ENCODE data around the gene PDGFA. TPM values are rescaled to one million over a fixed set of nuclear protein-coding genes. Genes with fewer than 3 reads are reported as not detected.

PDGFA gene
- total RNA-seq, 2 donors from 2014 or later, result 34.9 to 50.5 TPM

DNA sequence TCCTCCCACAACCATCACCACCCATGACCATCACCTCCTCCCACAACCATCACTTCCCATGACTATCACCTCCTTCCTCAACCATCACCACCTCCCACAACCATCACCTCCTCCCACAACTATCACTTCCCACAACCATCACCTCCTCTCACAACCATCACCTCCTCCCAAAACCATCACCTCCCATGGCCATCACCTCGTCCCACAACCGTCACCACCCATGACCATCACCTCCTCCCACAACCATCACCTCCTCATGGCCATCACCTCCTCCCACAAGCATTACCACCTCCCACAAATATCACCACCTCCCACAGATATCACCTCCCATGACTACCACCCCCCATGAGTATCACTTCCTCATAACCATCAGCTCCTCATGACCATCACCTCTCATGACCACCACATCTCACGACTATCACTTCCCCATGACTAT lies 52.2 kb downstream of the PDGFA start:
- Histone ChIP-seq H3K27ac (no peak overlapping the region), H3K36me3 (no peaks in the 10 kb centered on the region), H3K4me3 (no peak overlapping the region), H3K9ac (ENCODE audit: low read depth in 2 of 2, low read length in 2 of 2) (no peak overlapping the region), H3K4me1 (no peaks in the 10 kb centered on the region), H3K9me3 (no peaks in the 10 kb centered on the region), H3K27me3 (no peaks in the 10 kb centered on the region)
- no peak for TF ChIP-seq CTCF (IDR thresholded peaks at IDR 0.05)
- no peak for DNase-seq
- intact Hi-C loops (cut with DNase I), result no loop called here

GRCh38 chr7:466465-467191 lies 53.0 kb downstream of the PDGFA start:
- DNase-seq, result no peak
- Histone ChIP-seq H3K27ac (no peak overlapping the region), H3K4me1 (no peaks in the 10 kb centered on the region), H3K9me3 (no peaks in the 10 kb centered on the region), H3K36me3 (no peaks in the 10 kb centered on the region), H3K27me3 (no peaks in the 10 kb centered on the region), H3K4me3 (no peak overlapping the region), H3K9ac (ENCODE audit: low read depth in 2 of 2, low read length in 2 of 2) (no peak overlapping the region)
- intact Hi-C loops (cut with DNase I), result no loop called here
- no peak for TF ChIP-seq CTCF (IDR thresholded peaks at IDR 0.05)

GRCh38 chr7:465710-466400 lies 53.8 kb downstream of the PDGFA start:
- Histone ChIP-seq H3K36me3 (no peaks in the 10 kb centered on the region), H3K27ac (no peak overlapping the region), H3K4me3 (no peak overlapping the region), H3K9me3 (no peaks in the 10 kb centered on the region), H3K9ac (ENCODE audit: low read depth in 2 of 2, low read length in 2 of 2) (no peak overlapping the region), H3K4me1 (no peaks in the 10 kb centered on the region), H3K27me3 (no peaks in the 10 kb centered on the region)
- intact Hi-C loops (cut with DNase I), result no loop called here
- TF ChIP-seq CTCF (IDR thresholded peaks at IDR 0.05), result no peak
- no peak for DNase-seq

DNA sequence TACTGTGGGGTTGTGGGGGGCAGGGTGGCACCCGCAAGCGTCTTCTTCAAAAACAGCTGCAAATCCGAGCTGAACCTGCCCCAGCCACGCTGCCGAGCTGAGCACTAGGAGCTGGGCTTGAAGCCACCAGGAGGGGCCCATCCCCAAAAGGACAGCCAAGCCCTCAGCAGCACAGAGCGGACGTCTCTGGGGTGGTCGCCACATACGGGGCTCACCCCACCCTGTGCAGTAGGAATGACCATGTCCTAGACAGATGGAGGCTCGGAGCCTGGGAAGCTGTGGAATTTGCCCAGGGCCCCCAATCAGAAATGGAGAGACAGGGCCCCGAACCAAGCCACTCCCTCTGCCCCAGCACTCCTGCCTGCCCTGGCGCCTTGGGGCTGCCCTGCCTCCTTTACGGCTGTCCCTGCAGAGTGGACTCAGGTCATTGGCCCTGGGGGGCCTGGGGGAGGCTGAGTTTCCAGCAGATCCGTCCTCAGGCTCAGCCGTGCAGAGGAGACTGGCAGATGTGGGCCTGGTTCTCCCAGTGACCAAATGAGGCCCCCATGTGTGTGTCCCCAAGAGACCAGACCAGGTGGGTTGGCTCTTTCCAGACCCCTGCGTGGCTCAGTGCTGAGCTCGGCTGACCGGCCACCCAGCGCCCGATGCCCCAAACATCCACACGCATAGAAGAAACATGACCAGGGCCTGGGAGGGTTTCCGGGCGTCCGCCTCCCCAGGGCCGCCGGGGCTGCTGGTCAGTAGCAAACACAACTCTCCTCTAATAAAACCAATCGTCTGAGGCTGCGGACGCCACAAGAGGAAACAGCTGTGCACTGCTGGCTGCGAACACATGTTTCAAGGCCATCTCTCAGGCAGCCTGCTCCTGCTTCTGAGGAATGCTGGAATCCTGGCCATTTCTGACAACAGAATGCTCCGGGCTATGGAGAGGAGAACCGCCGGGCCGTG lies 54.9 kb downstream of the PDGFA start:
- intact Hi-C loops (cut with DNase I), result no loop called here
- no peak for TF ChIP-seq CTCF (IDR thresholded peaks at IDR 0.05)
- no peaks in the 10 kb centered on the region for H3K4me1 ChIP-seq
- no peak overlapping the region for H3K27ac ChIP-seq
- no peak overlapping the region for H3K9ac ChIP-seq (ENCODE audit: low read depth in 2 of 2, low read length in 2 of 2)
- H3K4me3 ChIP-seq, result no peak overlapping the region
- DNase-seq, result no peak
- no peaks in the 10 kb centered on the region for H3K27me3 ChIP-seq
- no peaks in the 10 kb centered on the region for H3K36me3 ChIP-seq
- H3K9me3 ChIP-seq, result no peaks in the 10 kb centered on the region

- Histone ChIP-seq H3K27ac (no peak overlapping the region), H3K4me1 (no peaks in the 10 kb centered on the region), H3K9ac (ENCODE audit: low read depth in 2 of 2, low read length in 2 of 2) (no peak overlapping the region), H3K9me3 (no peaks in the 10 kb centered on the region), H3K36me3 (no peaks in the 10 kb centered on the region), H3K27me3 (no peaks in the 10 kb centered on the region), H3K4me3 (no peak overlapping the region)
- TF ChIP-seq CTCF (IDR thresholded peaks at IDR 0.05), result no peak
- intact Hi-C loops (cut with DNase I), result no loop called here
- no peak for DNase-seq
Measured at GRCh38 chr7:463817-464453, 55.7 kb downstream of the PDGFA start.

All from colonic mucosa (tissue), 4 donors.